Ishikawa (cell line): ENCODE measurements around the gene SLC23A2.

Experiments used
- EGR1 ChIP-seq: IDR thresholded peaks from 2 replicates; pipeline ENCODE4 v1.6.1; 2012
- MAX ChIP-seq: IDR thresholded peaks from 2 replicates; pipeline ENCODE4 v1.6.1; 2012

DNA sequence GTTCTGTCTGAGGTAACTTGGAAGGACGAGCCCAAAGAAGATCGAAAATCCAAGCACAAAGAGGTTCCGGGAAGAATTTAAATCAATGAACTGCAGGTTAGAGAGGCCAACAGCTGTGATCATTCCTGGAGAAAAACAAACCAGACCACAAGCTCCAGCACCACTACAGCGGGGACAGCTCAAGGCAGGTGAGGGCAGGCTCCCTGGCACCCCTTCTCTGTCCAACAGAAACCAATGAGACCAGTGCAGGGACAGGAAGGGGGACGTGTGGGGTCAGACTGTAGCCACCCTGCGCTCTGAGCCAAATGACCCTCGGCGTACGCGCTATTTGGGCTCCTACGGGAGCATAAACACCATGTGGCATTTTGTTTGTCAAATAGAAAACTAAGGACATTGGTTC, 139.3 kb downstream of the SLC23A2 start:
- TF ChIP-seq EGR1 = no peak
- TF ChIP-seq MAX = no peak
